ENCODE data around the gene PROSER1.

- TF ChIP-seq, protein P1, sequence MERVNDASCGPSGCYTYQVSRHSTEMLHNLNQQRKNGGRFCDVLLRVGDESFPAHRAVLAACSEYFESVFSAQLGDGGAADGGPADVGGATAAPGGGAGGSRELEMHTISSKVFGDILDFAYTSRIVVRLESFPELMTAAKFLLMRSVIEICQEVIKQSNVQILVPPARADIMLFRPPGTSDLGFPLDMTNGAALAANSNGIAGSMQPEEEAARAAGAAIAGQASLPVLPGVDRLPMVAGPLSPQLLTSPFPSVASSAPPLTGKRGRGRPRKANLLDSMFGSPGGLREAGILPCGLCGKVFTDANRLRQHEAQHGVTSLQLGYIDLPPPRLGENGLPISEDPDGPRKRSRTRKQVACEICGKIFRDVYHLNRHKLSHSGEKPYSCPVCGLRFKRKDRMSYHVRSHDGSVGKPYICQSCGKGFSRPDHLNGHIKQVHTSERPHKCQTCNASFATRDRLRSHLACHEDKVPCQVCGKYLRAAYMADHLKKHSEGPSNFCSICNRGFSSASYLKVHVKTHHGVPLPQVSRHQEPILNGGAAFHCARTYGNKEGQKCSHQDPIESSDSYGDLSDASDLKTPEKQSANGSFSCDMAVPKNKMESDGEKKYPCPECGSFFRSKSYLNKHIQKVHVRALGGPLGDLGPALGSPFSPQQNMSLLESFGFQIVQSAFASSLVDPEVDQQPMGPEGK (CRISPR knock-in tag; IDR thresholded peaks at IDR 0.05; ENCODE audit: borderline replicate concordance) = no peak
- TF ChIP-seq CREB5 (CRISPR knock-in tag; IDR thresholded peaks at IDR 0.05; ENCODE audit: low read depth) (no peak), TCF4 (CRISPR knock-in tag; IDR thresholded peaks at IDR 0.05; ENCODE audit: borderline replicate concordance) (no peak)
These were observed 24.4 kb downstream of the PROSER1 start for GRCh38 chr13:39013462-39013861.

All from SK-N-SH treated with all-trans-retinoic acid at 6 μM for 48 hours (cell line).